ENCODE data around the gene ERICH2.
A peak's percentile ranks its signal among the peaks of the same experiment; 100 is the strongest.

The ERICH2 gene

GRCh38 chr2:170818036-170818751, 48.0 kb downstream of the ERICH2 start:
- DNase-seq: no peak

- no peak for DNase-seq
These were observed 48.7 kb downstream of the ERICH2 start for GRCh38 chr2:170818752-170819470.

DNA sequence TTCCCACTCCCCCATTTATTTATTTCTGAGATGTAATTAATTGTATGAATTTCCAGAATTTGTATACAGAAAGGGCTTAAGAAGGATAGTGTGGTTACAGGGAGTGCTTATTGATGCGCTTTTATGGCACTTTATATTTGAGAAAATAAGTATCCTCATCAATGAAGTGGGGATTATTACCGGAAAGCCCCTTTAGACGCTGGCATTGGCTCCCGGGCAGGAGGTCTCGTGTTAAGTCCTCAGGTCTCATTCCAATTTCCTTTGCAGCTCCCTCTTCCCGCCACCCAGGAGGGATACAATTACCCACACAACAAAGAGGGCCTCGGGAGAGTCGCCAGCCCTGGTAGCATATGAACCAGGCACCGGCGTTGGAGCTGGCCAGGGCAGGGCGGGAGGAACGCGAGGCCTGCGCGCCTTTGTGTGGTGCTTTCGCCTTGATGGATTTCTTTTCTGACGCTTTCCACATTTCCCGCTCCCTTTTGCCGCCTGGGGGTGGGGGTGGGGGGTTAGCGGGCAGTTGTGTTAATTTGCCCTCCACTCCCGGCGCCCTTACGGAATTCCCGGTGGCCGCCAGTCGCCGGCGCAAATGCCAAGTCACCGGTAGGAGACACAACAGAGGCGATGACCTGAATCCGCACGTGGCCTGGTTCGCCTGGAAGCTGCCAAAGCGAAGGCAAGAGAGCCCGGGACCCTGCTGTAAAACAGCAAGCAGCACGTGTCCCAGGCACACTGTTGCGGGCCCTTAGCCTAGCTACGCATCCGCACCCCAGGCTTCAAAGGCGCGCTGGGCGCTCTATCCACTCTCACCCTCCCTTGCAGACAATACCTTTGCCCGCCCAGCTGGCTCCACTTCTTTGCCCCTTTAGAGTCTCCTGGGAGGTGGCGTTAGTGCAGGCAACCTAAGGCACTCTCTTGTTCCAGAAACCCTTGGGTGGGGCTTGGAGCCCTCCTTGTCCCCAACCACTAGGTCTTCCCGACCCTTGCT, 49.8 kb downstream of the ERICH2 start:
- no peak for DNase-seq

- no peak for DNase-seq
These were observed 50.8 kb downstream of the ERICH2 start for GRCh38 chr2:170820757-170821530.

GRCh38 chr2:170821531-170822289, 51.5 kb downstream of the ERICH2 start:
- no peak for DNase-seq

DNA sequence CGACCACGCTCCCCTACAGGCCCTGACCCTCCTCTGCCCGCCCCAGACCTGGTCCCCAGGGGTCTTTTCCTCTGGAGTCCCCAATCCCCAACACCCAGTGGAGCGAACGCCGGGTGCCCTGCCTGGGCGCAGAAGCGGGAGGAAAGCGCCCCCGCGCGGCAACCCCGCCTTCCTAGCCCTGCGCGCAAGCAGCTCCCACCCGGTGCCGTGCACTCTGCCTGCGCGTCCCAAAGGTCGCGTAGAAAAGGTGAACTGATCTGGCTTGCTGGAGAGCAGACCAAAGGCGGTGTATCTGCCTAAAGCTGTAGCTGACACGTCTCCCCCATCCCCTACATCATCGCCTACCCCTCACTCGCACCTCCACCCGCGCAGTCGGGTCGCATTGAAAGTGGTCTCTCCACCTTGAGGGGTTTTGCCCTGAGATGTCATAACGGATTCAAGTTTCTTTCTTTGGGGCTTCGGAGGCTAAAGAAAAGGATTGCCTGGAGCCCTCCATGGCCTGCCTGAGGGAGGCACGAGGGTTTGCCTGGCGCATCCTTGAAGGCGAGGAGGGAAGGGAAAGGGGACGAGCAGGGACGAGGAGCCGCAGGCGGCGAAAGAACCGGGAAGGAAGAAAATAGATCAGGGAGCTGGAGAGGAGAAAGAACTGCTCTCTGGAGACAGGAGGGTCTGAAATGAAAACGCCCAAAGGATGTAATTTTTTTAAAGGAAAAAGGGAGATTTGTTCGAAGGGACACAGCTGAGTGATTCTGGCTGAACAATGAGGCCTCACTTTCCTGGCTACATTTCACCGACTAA, 52.3 kb downstream of the ERICH2 start:
- no peak for DNase-seq

DNA sequence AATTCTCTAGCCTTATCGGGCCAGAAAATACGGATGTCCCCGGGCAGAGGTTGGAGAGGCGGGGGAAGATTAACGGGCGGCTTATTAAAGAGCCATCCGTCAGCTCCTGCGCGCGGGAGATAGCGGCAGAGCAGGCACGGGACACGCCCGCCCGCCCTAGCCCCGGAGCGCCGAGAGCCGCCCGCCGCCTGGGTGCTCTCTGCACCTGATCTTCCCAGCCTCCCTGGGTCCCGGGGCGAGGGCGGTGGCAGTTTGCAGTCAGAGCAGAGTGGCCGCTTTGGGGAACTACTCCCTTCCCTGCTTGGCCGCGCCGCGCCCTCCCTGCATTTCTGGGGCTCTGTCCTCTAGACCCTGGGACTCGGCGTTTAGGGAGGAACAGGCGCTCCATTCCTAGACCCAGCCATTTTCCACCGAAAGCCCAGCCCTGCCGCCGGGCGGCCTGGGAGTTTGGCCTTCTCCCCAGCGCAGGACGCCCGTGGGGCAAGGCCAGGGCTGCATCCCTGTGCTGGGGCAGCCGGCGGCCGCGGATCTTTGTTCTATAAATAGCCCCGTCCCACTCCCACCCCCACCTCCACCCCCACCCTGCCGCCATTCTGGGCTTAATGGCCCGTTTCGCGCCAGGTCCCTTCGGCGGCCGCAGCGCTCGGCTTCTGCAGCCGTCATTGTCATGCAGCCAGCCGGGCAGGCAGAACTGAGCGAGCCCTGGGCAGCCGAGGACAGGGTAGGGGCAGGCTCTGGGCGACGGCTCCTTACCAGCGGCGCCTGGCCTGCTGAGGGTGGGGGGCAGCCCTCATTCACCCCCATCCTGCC, 53.1 kb downstream of the ERICH2 start:
- DNase-seq: no peak

DNA sequence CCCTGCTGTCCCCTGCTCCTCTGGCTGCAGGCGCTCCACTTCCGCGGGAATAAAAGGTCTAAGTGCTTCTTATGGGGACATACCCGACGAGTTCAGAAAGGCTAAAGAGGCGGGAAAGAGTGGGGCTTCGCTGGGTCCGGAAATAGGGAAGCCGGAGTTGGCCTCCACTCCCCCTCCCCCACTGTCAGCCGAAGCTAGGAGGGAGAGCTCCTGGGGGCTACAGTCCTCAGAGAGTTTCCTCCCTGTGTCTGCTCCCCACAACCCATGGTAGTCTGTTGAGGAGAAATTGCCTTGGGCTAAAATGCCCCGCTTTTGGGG, 53.7 kb downstream of the ERICH2 start:
- DNase-seq: no peak

GRCh38 chr2:170824526-170825015, 54.4 kb downstream of the ERICH2 start:
- no peak for DNase-seq

GRCh38 chr2:170827841-170828532, 57.8 kb downstream of the ERICH2 start:
- DNase-seq: no peak

DNA sequence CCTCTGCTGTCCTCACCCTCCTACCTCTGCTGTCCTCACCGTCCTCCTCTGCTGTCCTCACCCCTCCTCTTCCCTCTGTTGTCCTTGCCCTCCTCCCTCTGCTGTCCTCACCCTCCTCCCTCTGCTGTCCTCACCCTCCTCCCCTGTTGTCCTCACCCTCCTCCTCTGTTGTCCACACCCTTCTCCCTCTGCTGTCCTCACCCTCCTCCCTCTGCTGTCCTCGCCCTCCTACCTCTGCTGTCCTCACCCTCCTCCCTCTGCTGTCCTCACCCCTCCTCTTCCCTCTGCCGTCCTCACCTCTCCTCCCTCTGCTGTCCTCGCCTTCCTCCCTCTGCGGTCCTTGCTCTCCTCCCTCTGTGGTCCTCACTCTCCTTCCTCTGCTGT, 58.3 kb downstream of the ERICH2 start:
- DNase-seq: no peak

DNA sequence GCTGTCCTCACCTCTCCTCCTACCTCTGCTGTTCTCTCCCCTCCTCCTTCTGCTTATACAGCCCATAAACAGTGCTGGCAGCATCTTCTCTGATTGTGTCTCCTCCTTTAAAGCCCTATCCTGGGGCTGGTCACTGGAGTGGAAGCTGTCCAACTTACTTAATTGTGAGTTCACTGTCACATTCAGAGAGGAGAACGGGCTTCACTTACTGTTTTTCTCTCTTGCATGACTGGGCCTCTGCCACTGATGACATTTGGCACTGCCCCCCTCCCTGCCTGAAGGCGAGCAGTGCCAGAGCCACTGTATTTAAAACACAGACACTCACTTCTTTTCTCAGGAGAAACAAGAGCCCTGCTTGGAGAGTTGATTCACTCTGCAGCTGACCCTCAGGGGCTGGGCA, 58.9 kb downstream of the ERICH2 start:
- no peak for DNase-seq

DNA sequence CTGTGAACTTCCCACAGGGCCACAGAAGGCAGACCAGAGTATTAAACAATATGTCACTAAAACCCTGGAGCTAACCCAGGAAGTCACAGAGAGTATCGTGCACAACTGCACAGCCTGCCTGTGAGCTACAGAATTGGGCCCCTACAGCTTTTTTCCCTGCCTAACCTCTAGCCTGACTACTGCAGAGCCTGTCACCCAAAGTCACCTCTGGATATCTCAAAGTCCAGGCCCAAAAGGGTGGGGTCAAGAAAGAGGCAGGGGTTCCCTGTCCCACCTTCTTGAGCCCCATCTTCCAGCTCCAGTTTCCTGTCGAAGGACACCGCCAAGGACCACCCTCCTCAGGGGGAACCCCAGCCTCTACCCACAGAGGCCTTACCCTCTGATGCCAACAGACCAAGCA, 60.0 kb downstream of the ERICH2 start:
- no peak for DNase-seq

- DNase-seq: no peak
These were observed 60.9 kb downstream of the ERICH2 start for GRCh38 chr2:170831115-170831514.

DNA sequence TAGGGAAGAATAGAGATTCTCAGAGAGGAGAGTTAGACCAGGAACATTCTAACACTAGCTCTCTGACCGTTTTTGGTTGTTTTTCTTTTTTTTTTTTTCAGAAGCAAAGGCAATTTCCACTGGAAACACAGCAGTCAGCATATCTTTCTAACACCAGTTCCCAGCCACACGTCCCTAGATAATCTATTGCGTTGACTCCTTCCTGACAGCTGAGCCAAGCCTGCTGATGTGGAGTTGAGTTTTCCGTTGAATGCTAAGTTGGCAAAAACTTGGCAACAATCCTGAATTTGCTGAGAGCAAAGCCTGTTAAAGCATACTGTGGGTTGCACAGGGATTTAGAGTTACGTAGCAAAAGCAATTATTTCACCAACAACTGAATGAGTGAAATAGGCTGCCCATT, 65.8 kb downstream of the ERICH2 start:
- no peak for DNase-seq

- DNase-seq: no peak
These were observed 70.6 kb downstream of the ERICH2 start for GRCh38 chr2:170840717-170841210.

DNA sequence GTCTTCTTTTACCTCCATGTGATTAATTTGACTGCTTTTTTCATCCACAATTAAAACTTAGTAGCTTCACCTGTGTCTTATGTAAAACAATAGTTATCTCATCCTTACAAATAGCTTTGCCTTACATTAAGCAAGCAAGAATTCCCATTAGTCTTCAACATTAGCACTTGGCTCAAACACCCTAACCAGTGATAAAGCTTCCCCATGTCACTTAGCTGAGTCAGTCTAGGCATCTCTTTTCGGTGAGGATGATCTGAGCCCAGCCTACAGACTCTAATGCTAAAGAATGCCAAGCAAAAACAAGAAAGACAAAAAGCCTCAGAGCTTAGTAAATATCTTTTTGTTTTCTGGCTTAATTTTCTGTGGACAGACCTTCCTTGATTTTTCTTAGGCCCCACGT, 72.6 kb downstream of the ERICH2 start:
- DNase-seq: peak; percentile 65

GRCh38 chr2:170843656-170844055, 73.5 kb downstream of the ERICH2 start:
- peak; percentile 68 for DNase-seq

GRCh38 chr2:170845343-170845742, 75.2 kb downstream of the ERICH2 start:
- no peak for DNase-seq
